ENCODE data around the gene MPP4.

The MPP4 gene, protein sequence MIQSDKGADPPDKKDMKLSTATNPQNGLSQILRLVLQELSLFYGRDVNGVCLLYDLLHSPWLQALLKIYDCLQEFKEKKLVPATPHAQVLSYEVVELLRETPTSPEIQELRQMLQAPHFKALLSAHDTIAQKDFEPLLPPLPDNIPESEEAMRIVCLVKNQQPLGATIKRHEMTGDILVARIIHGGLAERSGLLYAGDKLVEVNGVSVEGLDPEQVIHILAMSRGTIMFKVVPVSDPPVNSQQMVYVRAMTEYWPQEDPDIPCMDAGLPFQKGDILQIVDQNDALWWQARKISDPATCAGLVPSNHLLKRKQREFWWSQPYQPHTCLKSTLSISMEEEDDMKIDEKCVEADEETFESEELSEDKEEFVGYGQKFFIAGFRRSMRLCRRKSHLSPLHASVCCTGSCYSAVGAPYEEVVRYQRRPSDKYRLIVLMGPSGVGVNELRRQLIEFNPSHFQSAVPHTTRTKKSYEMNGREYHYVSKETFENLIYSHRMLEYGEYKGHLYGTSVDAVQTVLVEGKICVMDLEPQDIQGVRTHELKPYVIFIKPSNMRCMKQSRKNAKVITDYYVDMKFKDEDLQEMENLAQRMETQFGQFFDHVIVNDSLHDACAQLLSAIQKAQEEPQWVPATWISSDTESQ

DNA sequence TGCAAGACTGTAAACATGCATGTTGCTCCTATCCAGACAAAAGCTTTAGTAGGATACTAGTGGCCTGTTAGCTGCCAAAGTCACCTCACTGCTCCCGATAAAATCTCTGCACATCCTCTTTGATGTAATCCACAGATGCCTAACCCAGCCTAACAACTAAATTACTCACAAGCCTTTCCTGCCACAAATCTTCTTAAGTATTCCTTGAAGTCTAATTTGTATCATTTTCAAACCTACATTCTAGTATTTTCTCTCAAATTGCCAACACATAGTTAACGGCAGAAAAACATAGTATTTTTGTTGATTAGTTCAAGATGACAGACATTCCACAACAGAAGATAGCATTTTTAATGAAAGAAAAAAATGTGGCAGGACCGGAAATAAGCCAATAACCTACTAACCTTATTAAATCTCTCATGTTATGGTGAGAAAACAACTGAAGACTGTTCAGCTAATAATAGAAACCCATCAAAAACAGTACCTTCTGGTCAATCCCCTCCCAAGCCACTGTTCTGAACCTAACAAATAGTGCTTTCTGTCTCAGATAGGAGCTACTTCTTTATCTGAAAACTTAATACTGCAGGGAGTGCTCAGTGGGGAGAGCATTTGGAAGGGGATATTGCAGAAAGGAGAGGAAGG, at the start of gene MPP4:
MPP4 (minus strand) TSS at position 57 of the 639 bp plus-strand sequence. CDS start 4,690 bp downstream, outside the sequence.
- Mint-ChIP-seq H3K4me3 (no peak within 1 kb of the TSS), H3K27me3 (no peaks in the 10 kb centered on the region), H3K4me1 (ENCODE audit: low read depth) (peaks cover 3% of the 10 kb centered on the region), H3K27ac (no peak within 1 kb of the TSS), H3K36me3 (peaks cover 8% of the 10 kb centered on the region), H3K9me3 (ENCODE audit: low read depth) (no peaks in the 10 kb centered on the region)

DNA sequence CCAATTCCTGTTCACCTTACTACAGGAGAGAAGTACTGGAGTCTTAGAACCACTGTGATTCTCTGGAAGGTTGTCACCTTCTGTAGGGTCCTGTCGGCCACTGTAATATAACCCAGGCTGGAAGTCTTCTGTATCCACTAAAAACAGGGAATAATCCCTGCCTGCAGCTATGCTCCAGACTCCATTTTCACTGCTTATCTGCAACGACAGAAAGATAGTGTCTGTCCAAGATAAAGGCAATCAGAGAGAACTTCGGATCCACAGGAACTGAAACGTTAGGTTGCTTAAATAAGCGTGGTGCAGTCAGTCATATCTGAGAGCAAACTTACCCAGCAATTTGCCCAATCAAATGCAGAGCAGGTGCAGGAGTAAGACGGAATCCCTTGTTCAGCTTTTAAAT, 48.1 kb upstream of the MPP4 start:
- Mint-ChIP-seq H3K27ac (no peak overlapping the region), H3K27me3 (no peaks in the 10 kb centered on the region), H3K36me3 (peaks cover 4% of the 10 kb centered on the region), H3K9me3 (ENCODE audit: low read depth) (no peaks in the 10 kb centered on the region), H3K4me3 (no peak overlapping the region), H3K4me1 (ENCODE audit: low read depth) (no peaks in the 10 kb centered on the region)

DNA sequence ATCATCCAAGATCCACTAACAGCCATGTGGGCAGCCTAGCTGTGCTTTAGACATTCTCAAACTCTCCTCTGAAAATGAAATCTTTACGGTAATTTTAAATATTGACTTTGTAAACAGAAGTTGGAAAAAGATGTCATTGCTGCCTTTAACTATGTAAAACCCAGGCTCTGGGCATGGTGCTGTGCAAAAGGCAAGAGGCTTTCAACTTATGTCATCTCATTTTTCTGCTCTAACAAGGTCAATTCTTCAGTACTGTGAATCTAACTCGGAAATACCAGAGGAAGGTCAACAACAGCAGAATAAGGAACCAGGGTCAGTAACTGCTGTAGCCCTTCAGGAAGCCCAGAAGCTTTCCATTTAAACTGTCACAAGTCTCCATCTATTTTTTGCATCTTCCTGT, 37.0 kb upstream of the MPP4 start:
- Mint-ChIP-seq H3K36me3 (peaks cover 25% of the 10 kb centered on the region), H3K9me3 (ENCODE audit: low read depth) (no peaks in the 10 kb centered on the region), H3K27me3 (no peaks in the 10 kb centered on the region), H3K4me3 (no peak overlapping the region), H3K4me1 (ENCODE audit: low read depth) (peaks cover 10% of the 10 kb centered on the region), H3K27ac (no peak overlapping the region)

DNA sequence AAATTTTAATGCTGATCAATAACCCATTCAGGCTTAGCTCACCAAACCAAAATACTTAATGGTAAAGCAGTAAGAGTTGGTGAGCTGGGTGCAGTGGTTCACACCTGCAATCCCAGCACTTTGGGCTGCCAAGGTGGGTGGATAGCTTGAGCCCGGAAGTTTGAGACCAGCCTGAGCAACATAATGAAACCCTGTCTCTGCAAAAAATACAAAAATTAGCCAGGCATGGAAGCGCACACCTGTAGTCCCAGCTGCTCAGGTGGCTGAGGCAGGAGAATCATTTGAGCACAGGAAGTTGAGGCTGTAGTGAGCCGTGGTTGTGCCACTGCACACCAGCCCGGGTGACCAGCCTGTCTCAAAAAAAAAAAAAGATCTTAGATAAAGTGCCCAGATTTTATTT, 35.7 kb upstream of the MPP4 start:
- H3K36me3 Mint-ChIP-seq = peaks cover 26% of the 10 kb centered on the region
- no peak overlapping the region for H3K27ac Mint-ChIP-seq
- H3K4me1 Mint-ChIP-seq (ENCODE audit: low read depth) = peaks cover 10% of the 10 kb centered on the region
- no peaks in the 10 kb centered on the region for H3K27me3 Mint-ChIP-seq
- no peak overlapping the region for H3K4me3 Mint-ChIP-seq
- no peaks in the 10 kb centered on the region for H3K9me3 Mint-ChIP-seq (ENCODE audit: low read depth)

DNA sequence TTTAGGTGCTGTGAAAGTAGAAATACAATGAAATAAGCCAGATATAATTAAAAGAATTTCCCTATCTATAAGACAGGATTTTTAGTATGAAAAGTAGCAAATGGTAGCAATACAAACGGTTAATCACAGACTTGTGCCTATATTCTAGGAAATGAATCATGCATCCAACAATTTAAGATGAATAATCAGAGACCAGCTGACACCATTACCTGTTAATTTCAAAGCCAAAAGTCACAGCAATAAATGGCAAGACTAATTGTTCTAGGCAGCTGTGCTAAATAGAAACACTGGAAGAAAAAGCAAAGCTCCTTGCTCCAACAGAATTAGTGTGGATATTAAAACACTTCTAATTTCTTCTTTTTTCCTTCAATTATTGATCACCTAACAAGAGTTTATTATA, 35.1 kb upstream of the MPP4 start:
- Mint-ChIP-seq H3K36me3 (peaks cover 29% of the 10 kb centered on the region), H3K4me3 (no peak overlapping the region), H3K27me3 (no peaks in the 10 kb centered on the region), H3K27ac (no peak overlapping the region), H3K9me3 (ENCODE audit: low read depth) (no peaks in the 10 kb centered on the region), H3K4me1 (ENCODE audit: low read depth) (peaks cover 10% of the 10 kb centered on the region)

DNA sequence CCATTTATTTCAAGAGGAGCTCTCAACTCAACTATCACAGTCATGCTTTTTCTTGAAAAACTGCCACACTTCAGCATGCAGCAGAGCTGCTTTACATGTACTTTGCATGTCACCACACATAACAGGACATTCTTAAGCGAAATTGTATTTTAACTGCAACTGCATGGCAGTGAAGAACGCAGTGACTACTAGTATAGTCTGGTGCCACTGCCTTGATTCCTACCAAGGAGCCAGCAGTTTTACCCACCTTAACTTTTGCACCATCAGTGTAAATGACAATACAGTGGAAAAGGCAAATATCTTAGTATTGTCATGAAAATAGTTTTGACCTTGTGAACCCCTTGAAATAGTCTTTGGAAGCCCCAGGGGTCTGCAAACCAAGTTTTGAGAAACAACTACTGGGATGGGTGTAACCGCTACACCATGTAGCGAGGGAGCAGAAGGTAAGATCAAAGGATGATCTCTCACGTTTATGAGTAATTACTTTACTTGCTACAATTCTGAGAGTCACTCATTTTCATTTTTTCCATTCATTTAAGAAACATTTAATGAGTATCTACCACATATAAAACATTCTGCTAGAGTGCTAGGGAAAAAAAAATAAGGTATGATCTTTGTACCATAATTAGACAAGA, 32.3 kb upstream of the MPP4 start:
- H3K27ac Mint-ChIP-seq = no peak overlapping the region
- no peaks in the 10 kb centered on the region for H3K9me3 Mint-ChIP-seq (ENCODE audit: low read depth)
- no peaks in the 10 kb centered on the region for H3K27me3 Mint-ChIP-seq
- peaks cover 10% of the 10 kb centered on the region for H3K4me1 Mint-ChIP-seq (ENCODE audit: low read depth)
- no peak overlapping the region for H3K4me3 Mint-ChIP-seq
- peaks cover 26% of the 10 kb centered on the region for H3K36me3 Mint-ChIP-seq

DNA sequence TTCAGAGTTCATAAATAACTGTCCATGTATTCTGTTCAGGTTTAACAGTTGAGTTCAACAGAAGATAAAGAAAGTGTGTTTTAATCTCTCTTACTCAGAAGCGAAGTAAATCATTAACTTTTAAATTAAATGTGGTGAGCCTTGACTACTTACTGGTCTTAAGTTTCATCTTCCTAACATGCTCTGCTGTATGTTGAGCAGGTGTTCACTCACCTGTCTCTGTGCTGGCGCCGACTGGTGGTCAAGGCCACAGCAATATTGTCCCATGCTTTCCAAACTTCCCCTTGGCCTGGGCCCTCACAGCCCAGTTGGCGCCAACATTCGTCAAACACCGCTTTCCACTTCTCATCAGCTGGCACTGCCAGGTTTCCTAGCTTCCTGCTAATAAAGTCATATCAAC, 17.0 kb upstream of the MPP4 start:
- Mint-ChIP-seq H3K36me3 (peaks cover 26% of the 10 kb centered on the region), H3K4me3 (no peak overlapping the region), H3K9me3 (ENCODE audit: low read depth) (peaks cover 7% of the 10 kb centered on the region), H3K4me1 (ENCODE audit: low read depth) (no peaks in the 10 kb centered on the region), H3K27ac (no peak overlapping the region), H3K27me3 (no peaks in the 10 kb centered on the region)

DNA sequence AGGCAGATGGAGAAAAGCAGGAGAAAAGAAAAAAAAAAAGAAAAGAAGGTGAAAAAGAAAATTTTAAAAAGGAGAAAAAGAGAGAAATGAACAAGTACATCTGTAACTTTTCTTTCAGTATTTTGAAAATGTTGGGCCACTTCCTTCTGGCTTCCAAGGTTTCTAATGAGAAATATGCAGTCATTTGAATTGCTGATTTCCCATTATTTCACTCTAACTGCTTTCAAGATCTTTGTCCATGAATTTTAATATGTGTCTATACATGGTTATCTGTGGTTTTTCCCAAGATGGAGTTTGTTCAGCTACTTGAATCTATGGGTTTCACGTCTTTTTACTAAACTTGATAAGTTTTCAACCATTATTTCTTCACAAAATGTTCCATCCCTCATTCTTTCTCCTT, 14.3 kb upstream of the MPP4 start:
- peaks cover under 1% of the 10 kb centered on the region for H3K4me1 Mint-ChIP-seq (ENCODE audit: low read depth)
- H3K9me3 Mint-ChIP-seq (ENCODE audit: low read depth) = no peaks in the 10 kb centered on the region
- H3K27me3 Mint-ChIP-seq = no peaks in the 10 kb centered on the region
- H3K4me3 Mint-ChIP-seq = no peak overlapping the region
- no peak overlapping the region for H3K27ac Mint-ChIP-seq
- H3K36me3 Mint-ChIP-seq = peaks cover 21% of the 10 kb centered on the region

DNA sequence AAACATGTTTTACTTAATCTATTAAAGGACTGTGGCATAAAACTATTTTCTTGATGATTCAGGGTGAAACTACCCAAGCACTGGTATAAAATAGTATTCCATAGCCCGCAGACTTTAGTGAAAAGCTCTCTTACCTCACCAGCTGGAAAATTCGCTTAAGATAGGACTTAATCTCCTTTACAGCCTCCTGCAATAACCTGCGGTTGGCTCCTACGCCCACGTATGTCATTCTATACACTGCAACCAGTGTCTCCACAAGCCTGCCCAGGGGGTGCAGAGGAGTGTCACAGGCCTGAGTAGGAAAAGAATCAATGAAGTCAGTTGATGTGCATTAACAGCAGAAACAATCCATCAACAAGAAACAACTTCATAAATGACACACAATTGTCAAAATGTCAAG, 11.3 kb upstream of the MPP4 start:
- Mint-ChIP-seq H3K27me3 (no peaks in the 10 kb centered on the region), H3K9me3 (ENCODE audit: low read depth) (no peaks in the 10 kb centered on the region), H3K36me3 (peaks cover 20% of the 10 kb centered on the region), H3K27ac (no peak overlapping the region), H3K4me1 (ENCODE audit: low read depth) (peaks cover 9% of the 10 kb centered on the region), H3K4me3 (no peak overlapping the region)

DNA sequence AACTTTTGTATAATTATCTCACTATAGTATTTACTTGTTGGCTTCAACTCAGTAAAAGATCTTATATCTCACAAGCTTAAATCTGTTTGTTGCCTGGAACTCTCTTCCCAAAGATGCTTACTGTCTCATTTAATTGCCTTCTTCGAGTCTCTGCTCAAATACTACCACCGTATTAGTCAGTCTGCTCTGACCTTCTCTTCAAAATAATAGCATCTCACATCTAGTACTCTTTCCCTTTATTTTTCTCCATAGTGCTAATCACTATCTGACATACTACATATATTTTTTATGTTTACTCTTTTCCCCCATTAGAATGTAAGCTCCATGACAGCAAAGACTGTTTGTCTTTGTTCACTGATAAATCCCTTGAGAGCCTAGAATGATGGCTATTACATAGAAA, 10.6 kb upstream of the MPP4 start:
- Mint-ChIP-seq H3K36me3 (peaks cover 16% of the 10 kb centered on the region), H3K4me3 (no peak overlapping the region)

DNA sequence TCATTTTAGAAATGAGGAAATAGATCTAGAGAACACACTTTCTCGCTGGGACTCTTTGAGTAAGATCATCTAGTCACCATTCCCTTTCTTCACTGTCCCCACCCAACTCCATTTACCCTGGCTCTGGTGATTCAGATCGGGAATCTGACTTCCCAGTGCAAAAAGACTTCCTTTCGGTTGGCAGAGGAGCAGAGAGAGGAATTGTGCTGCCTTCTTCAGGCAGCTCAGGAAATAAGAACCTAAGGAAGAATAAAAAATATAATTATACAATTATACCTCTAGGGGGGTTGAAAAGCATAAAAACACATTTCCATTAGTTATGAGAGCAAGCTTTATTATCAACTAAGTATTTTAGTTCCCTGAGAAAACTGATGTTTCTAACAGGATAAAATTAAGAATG, 9.3 kb upstream of the MPP4 start:
- peaks cover 9% of the 10 kb centered on the region for H3K4me1 Mint-ChIP-seq (ENCODE audit: low read depth)
- peaks cover 12% of the 10 kb centered on the region for H3K36me3 Mint-ChIP-seq
- no peak overlapping the region for H3K4me3 Mint-ChIP-seq
- H3K9me3 Mint-ChIP-seq (ENCODE audit: low read depth) = no peaks in the 10 kb centered on the region
- H3K27me3 Mint-ChIP-seq = no peaks in the 10 kb centered on the region
- H3K27ac Mint-ChIP-seq = no peak overlapping the region

More for the DNA sequence above, 10.6 kb upstream of the MPP4 start:
- no peak overlapping the region for H3K27ac Mint-ChIP-seq
- peaks cover 9% of the 10 kb centered on the region for H3K4me1 Mint-ChIP-seq (ENCODE audit: low read depth)
- no peaks in the 10 kb centered on the region for H3K27me3 Mint-ChIP-seq
- no peaks in the 10 kb centered on the region for H3K9me3 Mint-ChIP-seq (ENCODE audit: low read depth)

DNA sequence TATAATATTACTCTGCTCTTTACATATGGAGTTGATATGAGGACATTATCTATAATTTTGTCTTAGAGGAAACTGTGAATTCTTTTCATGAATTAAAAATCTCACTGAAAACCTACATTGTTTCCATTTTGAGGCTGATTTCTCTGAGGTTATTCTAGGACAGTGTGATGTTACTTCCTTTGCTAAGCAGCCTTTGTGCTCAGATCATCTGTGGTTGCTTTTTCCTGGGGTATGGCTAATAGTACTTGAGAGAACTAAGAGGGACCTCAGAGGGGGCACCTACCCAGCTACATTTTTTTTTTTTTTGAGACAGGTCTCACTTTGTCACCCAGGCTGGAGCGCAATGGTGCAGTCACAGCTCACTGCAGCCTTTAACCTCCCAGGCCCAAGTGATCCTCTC, 8.7 kb upstream of the MPP4 start:
- no peak overlapping the region for H3K4me3 Mint-ChIP-seq
- no peaks in the 10 kb centered on the region for H3K9me3 Mint-ChIP-seq (ENCODE audit: low read depth)
- peaks cover 9% of the 10 kb centered on the region for H3K4me1 Mint-ChIP-seq (ENCODE audit: low read depth)
- H3K36me3 Mint-ChIP-seq = peaks cover 10% of the 10 kb centered on the region
- no peak overlapping the region for H3K27ac Mint-ChIP-seq
- no peaks in the 10 kb centered on the region for H3K27me3 Mint-ChIP-seq

DNA sequence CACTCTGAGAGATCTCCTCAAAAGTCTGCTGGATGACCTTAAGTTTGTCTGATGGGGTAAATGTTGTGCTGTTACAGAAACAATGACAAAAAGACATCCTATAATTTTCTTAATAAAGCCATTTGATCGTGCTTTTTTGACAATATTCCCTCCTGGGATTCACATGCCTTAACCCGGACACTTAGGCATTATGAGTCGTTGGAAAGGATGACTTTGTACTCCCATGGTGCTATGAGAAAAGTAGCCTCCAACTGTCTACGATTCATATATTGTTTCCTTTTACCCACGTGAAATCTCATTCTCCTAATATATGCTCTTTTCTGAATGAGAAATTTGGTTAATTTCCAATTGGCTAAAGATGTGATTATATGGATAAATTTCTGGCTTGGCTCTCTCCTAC, 6.1 kb upstream of the MPP4 start:
- Mint-ChIP-seq H3K4me1 (ENCODE audit: low read depth) (peaks cover 9% of the 10 kb centered on the region), H3K4me3 (no peak overlapping the region), H3K36me3 (peaks cover 15% of the 10 kb centered on the region), H3K27ac (no peak overlapping the region), H3K9me3 (ENCODE audit: low read depth) (no peaks in the 10 kb centered on the region), H3K27me3 (no peaks in the 10 kb centered on the region)

DNA sequence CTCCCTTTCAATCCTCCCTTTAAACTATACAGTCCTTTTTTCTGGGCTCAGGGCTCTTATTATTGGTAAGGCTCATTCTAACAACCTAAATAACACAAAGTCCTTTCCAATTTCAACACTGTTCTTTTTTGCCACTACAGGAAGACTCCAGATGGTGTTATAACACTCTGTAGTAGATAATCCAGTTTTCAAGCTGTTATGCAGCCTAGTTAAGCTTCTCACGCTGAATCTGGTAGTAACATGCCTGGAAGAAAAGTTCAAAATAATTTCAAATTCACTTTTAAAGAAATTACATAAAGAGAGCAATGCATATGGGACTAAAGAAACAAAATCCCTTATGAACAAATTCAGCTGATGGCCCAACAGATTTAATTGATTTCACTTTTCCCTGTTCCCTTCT, 3.2 kb upstream of the MPP4 start:
- no peak overlapping the region for H3K4me3 Mint-ChIP-seq
- peaks cover 11% of the 10 kb centered on the region for H3K36me3 Mint-ChIP-seq
- H3K4me1 Mint-ChIP-seq (ENCODE audit: low read depth) = peaks cover 3% of the 10 kb centered on the region
- H3K9me3 Mint-ChIP-seq (ENCODE audit: low read depth) = no peaks in the 10 kb centered on the region
- H3K27ac Mint-ChIP-seq = no peak overlapping the region
- H3K27me3 Mint-ChIP-seq = no peaks in the 10 kb centered on the region

DNA sequence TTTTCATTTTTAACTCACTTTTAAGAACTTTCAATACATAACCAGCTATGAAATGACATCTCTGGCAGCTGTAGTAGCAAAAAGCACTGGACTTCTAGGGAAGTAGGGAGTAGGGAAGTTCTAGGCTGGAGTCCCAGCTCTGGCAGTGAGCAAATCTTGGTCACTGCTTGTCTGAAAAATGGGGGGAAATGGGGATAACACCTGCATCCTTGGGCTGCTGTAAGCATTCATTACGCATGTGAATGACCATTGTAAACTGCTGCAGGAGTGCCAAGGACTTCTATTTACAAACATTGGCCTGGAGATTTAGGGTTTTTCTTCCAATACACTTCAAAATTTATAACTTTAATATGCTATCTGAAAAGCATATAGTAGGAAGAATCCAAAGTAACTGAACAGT, 972 bp upstream of the MPP4 start:
- H3K9me3 Mint-ChIP-seq (ENCODE audit: low read depth) = no peaks in the 10 kb centered on the region
- peaks cover 3% of the 10 kb centered on the region for H3K4me1 Mint-ChIP-seq (ENCODE audit: low read depth)
- peaks cover 11% of the 10 kb centered on the region for H3K36me3 Mint-ChIP-seq
- no peak overlapping the region for H3K27ac Mint-ChIP-seq
- H3K27me3 Mint-ChIP-seq = no peaks in the 10 kb centered on the region
- no peak overlapping the region for H3K4me3 Mint-ChIP-seq
